ENCODE results near the gene MSX2. TPM values are rescaled to one million over a fixed set of nuclear protein-coding genes. Genes with fewer than 3 reads are reported as not detected.

The MSX2 gene
- total RNA-seq, 1 donor from 2014 or later = 3.7 TPM

- no peak for TF ChIP-seq CTCF (conservative IDR thresholded peaks at IDR 0.05; ENCODE audit: low read depth, low read length)
- H3K4me3 ChIP-seq (ENCODE audit: low read depth, low read length) = no peak overlapping the region
- no peak for DNase-seq (ENCODE audit: low read depth)
These were observed 35.7 kb upstream of the MSX2 start for GRCh38 chr5:174688441-174689354.

- no peak overlapping the region for H3K4me3 ChIP-seq (ENCODE audit: low read depth, low read length)
- no peak for DNase-seq (ENCODE audit: low read depth)
- no peak for TF ChIP-seq CTCF (conservative IDR thresholded peaks at IDR 0.05; ENCODE audit: low read depth, low read length)
These were observed 34.1 kb upstream of the MSX2 start for GRCh38 chr5:174690271-174690670.

GRCh38 chr5:174692381-174692780, 32.0 kb upstream of the MSX2 start:
- H3K4me3 ChIP-seq (ENCODE audit: low read depth, low read length) = no peak overlapping the region
- TF ChIP-seq CTCF (conservative IDR thresholded peaks at IDR 0.05; ENCODE audit: low read depth, low read length) = no peak
- no peak for DNase-seq (ENCODE audit: low read depth)

GRCh38 chr5:174692982-174693422, 31.4 kb upstream of the MSX2 start:
- DNase-seq (ENCODE audit: low read depth) = no peak
- no peak for TF ChIP-seq CTCF (conservative IDR thresholded peaks at IDR 0.05; ENCODE audit: low read depth, low read length)
- H3K4me3 ChIP-seq (ENCODE audit: low read depth, low read length) = no peak overlapping the region

- no peak overlapping the region for H3K4me3 ChIP-seq (ENCODE audit: low read depth, low read length)
- no peak for TF ChIP-seq CTCF (conservative IDR thresholded peaks at IDR 0.05; ENCODE audit: low read depth, low read length)
- DNase-seq (ENCODE audit: low read depth) = no peak
These were observed 30.5 kb upstream of the MSX2 start for GRCh38 chr5:174693697-174694385.

- H3K4me3 ChIP-seq (ENCODE audit: low read depth, low read length) = no peak overlapping the region
- no peak for TF ChIP-seq CTCF (conservative IDR thresholded peaks at IDR 0.05; ENCODE audit: low read depth, low read length)
- DNase-seq (ENCODE audit: low read depth) = no peak
These were observed 29.8 kb upstream of the MSX2 start for GRCh38 chr5:174694611-174695010.
